AG08395 (cell line): ENCODE data around the gene RASAL2.
A peak's percentile ranks its signal among the peaks of the same experiment; 100 is the strongest.
"Not testable (repeated sequence)": the region's sequence is repeated elsewhere in the genome, so short reads cannot be mapped to it uniquely, and the experiment has no call there.

Experiments
- DNase-seq: peaks from one replicate; pipeline ENCODE4 v3.0.0; 2012; ENCODE audit warnings: mixed read lengths, low spot score

RASAL2 gene

DNA sequence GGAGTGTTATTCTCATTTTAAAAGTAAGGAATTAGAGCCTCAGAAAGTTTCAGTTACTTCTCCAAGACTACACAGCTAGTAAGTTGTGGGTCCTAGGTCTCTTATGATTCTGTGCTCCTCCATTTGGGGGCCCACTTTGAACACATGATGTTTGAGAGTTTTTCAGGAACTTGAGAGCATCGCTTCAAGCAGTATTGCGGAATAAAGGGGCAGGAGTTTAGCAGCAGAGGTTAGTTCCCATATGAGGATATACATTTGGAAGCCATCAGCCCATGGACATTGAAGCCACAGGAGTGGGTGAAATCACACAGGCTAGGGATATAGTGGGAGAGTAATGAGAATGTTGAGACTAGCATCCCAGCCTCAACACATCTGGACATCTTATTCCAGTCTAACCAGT lies 143.2 kb downstream of the RASAL2 start:
- DNase-seq, result no peak

- DNase-seq, result peak; percentile 75
Observed at GRCh38 chr1:178238722-178239510, 145.0 kb downstream of the RASAL2 start.

DNA sequence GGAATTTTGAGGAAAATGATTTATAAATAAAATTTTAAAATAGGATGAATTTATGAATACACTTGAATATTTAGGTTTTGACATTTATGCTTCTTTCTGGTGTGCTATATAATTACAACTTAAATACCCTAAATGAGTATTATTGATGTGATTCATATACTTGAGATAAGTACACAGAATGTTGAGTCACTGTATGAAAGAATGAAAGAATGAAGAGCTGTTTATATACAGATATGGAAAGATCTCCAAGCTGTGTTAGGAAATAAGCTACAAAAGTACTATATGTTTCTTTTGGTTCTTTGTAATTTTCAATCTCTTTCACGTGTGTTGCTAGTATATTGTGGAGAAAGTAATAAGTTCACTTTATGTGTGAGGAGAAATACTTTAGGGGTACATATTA lies 147.2 kb downstream of the RASAL2 start:
- no peak for DNase-seq

GRCh38 chr1:178241837-178242236 lies 147.9 kb downstream of the RASAL2 start:
- no peak for DNase-seq

- DNase-seq, result no peak
Observed at GRCh38 chr1:178243119-178243518, 149.2 kb downstream of the RASAL2 start.

GRCh38 chr1:178243890-178244289 lies 150.0 kb downstream of the RASAL2 start:
- DNase-seq, result no peak

- not testable (repeated sequence) for DNase-seq
Observed at GRCh38 chr1:178248284-178248683, 154.4 kb downstream of the RASAL2 start.

DNA sequence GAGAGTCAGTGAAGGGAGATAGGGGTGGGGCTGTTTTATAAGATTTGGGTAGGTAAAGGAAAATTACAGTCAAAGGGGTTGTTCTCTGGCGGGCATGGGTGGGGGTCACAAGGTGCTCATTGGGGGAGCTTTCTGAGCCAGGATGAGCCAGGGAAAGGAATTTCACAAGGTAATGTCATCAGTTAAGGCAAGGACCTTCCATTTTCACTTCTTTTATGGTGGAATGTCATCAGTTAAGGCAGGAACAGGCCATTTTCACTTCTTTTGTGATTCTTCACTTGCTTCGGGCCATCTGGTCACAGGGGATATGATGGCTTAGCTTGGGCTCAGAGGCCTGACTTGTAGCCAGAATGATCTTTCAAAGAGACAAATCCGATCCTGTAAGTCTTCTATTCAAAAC lies 159.7 kb downstream of the RASAL2 start:
- DNase-seq, result not testable (repeated sequence)

DNA sequence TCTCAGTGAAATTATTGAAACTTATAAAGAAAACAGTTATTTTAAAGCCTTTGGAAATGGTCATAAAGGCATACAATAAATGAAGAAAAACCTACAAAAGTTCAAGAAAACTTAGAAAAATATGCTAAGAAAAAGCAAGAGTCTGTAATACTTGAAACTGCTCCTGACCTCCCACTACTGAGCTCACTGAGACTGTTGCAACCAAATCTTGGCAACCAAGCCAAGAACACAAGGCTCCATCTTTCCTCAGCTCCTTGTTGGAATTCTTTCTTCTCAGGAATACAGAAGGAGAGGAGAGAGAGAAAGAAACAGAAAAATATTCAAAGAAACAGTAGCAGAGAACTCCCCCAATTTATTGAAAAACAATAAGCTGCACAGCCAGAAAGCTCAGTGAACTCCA lies 160.5 kb downstream of the RASAL2 start:
- no peak for DNase-seq

DNA sequence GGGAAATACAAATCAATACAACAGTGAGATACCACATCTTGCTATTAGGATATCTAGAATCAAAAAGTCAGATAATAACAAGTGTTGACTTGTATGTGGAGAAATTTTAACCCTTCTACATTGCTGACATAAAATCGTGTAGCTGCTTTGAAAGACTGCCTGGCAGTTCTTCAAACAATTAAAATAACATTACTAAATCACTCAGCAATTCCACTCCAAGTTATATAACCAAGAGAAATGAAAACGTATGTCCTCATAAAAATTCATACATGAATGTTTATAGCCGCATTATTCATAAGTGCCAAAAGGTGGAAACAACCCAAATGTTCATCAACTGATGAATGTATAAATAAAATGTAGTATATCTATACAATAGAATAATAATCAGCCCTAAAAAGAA lies 164.6 kb downstream of the RASAL2 start:
- no peak for DNase-seq

DNA sequence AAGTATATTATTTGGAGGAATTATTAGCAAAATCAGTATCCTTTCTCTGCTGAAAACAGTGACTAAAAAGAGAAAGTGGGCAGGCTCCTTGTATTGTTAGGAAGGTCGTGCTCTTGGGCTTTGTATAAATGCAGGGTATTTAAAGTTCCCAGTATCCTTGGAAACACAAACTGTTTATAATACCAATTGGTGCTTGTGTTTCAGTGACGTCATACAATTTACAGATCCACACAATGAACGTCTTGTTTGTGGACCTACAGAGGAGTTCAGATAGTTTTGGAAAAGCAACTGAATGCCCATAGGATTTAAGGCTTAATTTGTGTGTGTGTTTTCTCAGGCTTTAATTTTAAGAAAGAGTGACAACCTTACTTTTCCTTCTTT lies 168.2 kb downstream of the RASAL2 start:
- no peak for DNase-seq

DNA sequence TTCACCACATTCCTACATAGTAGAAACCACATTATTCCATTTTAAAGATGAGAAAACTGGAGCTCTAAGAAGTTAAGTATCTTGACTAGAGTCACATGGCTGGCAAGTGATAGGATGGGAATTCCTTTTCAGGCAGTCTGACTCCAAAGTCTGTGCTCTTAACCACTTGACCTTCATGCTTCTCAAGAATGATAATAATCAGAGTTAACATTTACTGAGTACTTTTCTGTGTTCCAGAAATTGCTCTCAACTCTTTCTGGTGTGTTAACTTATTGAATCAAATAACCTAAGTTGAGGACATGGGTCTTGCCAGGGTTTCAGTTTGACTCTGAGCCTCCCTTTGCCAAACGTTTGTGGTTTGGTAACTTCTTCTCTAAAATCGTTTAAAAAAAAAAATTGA lies 169.4 kb downstream of the RASAL2 start:
- DNase-seq, result no peak

DNA sequence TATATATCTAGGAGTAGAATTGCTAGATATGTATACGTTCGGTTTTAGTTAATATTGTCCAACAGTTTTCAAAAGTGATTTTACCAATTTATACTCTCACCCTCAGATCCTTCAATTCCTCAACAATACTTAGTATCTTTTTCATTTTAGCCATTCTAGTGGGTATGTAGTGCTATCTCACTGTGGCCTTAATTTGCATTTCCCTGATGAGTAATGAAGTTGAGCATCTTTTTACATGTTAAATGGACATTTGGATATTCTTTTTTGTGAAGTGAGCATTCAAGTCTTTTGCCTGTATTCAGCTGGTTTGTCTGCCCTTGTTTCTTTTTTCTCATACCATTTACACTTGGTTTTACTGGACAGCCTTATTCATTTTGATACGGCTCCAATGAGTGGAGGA lies 172.2 kb downstream of the RASAL2 start:
- DNase-seq, result no peak

GRCh38 chr1:178266619-178267066 lies 172.7 kb downstream of the RASAL2 start:
- no peak for DNase-seq

DNA sequence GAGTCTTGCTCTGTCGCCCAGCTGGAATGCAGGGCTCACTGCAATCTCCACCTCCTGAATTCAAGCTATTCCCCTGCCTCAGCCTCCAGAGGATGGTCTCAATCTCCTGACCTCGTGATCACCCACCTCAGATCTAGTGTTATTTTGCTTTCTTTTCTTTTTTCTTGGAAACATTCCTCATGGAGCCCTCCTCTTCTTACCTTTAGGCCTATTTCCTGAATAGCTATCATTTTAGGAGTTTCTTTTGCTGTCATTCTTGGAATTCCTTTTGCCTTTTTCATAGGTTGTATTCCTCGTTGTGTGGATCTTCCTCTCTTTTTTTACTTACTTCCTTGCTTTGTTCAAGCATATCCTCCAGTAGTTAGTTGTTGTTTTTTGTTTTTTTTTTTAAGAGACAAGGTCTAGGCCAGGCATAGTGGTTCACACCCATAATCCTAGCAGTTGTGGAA lies 173.8 kb downstream of the RASAL2 start:
- peak; percentile 37 for DNase-seq

DNA sequence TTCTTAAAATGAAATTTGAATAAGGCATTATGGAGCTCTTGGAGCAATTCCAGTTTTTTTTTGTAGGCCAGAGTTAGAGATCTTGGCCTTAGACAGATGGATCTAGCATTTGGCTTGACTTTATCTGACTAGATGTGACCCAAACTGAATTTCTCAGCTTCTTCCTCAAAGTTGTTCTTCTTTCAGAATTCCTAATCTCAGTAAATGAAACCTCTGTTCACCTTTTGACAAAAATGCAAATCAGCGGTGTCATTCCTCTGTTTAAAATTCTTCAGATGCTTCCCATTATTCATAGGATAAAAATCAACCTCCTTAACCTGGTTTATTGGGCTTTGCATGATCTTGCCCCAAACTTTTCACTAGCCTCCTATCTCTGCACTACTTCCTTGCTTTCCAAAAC lies 177.6 kb downstream of the RASAL2 start:
- no peak for DNase-seq

DNA sequence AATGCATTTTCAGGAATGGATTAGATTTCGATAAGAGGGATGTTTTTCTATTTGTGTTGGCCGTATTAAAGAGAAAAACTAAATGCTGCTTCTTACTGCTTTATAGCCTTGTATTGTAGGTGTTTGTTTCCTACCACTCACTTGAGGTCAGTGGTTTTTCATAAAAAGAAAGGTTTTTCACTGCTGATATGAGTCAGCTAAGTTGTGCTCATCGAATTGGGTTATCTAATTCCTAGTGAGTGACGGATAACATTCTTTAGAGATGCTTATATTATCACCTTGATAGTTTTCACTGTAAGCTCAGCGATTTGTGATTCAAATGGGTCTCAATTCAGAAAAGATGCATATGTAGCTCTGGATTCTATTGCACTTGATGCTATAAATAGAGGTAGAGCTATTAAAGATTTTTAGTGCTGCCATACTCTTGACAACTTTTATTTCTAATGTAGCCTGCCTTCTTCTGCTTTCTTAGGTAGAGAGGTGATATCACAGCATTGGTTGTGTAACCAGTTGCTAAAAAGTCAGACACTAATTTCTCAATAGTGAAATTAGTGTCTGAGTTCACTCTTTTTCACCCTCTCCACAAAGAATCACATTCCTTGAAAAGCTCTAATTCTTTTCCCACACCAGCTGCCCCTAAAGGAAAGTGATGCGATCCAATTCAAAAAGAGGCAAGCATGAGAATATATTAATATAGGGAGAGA lies 180.0 kb downstream of the RASAL2 start:
- DNase-seq, result no peak

GRCh38 chr1:178275049-178275448 lies 181.1 kb downstream of the RASAL2 start:
- no peak for DNase-seq

GRCh38 chr1:178275553-178275952 lies 181.6 kb downstream of the RASAL2 start:
- no peak for DNase-seq

DNA sequence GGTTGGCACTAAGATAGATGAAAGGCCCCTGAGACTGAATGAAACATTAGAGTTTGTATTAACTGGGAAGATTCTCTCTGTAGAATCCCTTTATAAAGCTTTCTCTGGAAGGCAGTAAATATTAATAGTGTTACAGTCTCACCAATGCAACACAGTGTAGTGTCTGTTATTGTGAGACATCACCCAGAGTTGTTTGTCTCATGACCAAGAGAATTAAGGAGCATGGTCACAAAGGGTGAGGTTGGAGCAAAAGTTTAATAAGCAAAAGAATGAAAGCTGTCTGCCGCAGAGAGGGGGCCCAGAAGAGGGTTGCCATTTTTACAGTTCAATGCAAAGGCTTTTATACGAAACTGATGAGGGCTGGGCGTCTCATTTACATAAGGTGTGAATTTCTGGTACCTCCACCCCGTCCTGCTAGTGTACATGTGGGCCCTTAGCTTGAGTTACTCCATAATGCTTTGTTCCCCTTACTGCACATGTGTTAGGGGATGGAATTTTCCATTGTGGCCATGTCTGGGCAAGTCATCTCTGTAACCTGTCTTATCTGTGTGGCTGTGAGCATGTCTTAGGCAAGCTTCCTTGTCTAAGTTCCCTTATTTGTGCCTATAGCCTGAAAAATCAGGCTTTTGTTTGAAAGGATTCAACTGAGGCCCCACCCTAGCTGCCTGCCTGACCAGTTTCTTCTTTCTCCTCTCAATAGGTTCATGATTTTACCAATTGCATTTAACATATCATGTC lies 184.1 kb downstream of the RASAL2 start:
- DNase-seq, result no peak

- no peak for DNase-seq
Observed at GRCh38 chr1:178278916-178279686, 185.2 kb downstream of the RASAL2 start.

- DNase-seq, result peak; percentile 53
Observed at GRCh38 chr1:178282949-178283367, 189.1 kb downstream of the RASAL2 start.
